Measurements from ENCODE around the gene EFHD2.
A peak's percentile ranks its signal among the peaks of the same experiment; 100 is the strongest.
"Not testable (repeated sequence)": the region's sequence is repeated elsewhere in the genome, so short reads cannot be mapped to it uniquely, and the experiment has no call there.

The EFHD2 gene

GRCh38 chr1:15433471-15433870, 23.8 kb downstream of the EFHD2 start:
- no peak for DNase-seq

DNA sequence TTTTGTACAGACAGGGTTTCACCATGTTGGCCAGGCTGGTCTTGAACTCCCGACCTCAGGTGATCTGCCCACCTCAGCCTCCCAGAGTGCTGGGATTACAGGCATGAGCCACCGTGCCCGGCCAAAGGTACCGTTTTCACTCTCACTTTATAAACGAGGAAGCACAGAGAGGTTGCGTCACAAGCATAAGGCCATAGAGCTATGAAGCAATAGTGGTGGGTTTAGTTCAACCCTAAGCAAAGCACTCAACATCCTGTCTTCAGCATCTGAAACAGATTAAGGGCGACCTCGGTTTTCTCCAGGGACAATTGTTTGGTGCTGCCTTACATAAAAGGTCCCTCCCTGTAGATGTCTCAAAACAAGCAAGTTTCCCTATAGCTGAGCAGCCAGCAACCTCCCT, 25.1 kb downstream of the EFHD2 start:
- not testable (repeated sequence) for DNase-seq

- DNase-seq = no peak
Observed at GRCh38 chr1:15435239-15436077, 25.8 kb downstream of the EFHD2 start.

DNA sequence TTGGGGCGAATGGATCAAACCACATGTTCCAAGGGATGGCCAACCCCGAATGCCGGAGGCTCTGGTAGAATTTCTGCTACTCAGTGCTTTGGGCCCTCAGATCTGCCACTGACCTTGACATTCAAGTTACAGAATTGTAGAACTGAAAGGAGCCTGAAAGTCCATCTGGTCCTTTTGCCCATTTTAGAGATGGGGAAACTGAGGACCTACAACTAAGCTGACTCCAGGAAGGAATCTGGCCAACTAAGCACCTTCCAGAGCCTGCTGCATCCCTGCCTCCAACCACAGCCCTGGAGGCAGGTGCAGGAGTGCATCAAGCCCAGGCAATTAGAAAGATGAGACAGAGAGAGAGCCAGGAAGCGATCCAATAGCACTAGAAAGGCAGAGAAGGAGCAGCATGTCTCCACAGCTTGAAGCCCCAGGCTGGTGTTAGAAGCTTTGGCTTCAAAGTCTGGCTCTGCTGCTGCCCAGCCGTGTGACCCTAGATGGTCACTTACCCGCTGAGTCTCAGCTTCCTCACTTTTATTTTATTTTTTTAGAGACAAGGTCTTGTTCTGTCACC, 27.3 kb downstream of the EFHD2 start:
- DNase-seq = no peak

DNA sequence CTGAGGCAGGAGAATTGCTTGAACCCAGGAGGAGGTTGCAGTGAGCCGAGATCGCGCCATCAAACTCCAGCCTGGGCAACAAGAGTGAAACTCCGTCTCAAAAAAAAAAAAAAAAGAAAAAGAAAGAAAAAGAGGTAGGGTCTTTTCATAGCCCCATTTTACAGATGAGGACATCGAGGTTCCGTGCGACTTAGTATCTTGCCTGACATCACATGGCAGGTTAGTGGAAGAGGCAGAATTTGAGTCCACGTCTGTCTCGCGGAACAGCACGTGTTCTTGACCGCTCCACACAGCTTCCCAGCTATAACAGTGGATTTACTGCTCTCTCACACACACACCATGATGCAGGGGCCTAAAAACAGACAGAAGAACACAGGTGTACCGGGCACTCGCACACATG, 29.6 kb downstream of the EFHD2 start:
- no peak for DNase-seq

- no peak for DNase-seq
Observed at GRCh38 chr1:15440357-15440756, 30.7 kb downstream of the EFHD2 start.

DNA sequence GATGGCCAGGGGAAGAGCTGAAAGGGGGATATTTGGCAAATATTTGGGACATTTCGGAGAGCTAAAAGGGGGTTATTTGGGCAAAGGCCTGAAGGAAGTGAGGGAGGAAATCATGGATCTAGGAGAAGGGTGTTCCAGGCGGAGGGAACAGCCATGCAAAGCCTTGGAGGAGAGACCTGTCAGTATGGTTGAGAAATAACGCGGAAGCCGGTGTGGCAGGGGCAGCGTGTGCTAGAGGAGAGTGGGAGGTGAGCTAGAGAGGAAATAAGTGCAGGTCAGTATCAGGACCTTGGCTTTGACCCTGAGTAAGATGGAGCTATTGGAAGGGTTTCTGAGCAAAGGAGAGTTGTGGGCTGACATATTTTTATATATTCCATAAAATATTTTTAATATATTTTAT, 31.6 kb downstream of the EFHD2 start:
- no peak for DNase-seq

DNA sequence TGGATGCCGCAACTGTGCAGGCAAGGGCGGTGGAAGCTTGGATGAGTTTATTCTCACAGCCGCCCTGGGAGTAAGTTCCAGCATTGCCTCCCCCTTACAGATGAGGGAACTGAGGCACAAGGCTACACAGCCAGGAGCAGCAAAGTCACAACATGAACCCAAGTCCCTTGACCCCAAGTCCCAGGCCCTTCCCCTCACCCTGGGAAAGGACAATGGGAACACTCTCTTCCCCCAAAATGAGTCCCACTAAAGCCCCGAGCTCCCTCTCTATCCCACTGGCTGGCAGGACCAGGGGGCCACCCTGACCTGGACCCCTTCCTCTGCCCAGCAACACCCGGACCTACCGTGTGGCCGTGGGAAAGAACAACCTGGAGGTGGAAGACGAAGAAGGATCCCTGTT, 32.4 kb downstream of the EFHD2 start:
- no peak for DNase-seq

GRCh38 chr1:15442759-15443158, 33.1 kb downstream of the EFHD2 start:
- no peak for DNase-seq

DNA sequence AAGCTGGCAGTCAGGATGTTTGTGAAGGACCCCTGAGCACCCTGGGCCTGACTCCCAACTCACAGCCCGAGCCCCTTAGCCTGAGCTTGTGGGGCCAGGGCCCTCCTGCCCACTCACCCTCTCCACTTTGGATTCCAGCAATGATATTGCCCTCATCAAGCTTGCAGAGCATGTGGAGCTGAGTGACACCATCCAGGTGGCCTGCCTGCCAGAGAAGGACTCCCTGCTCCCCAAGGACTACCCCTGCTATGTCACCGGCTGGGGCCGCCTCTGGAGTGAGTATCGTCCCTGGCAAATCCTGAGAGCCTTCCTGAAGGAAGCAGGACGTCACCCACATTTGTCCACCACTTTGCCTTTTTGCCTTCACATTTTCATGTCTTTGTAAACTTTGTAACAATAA, 33.6 kb downstream of the EFHD2 start:
- DNase-seq = no peak

DNA sequence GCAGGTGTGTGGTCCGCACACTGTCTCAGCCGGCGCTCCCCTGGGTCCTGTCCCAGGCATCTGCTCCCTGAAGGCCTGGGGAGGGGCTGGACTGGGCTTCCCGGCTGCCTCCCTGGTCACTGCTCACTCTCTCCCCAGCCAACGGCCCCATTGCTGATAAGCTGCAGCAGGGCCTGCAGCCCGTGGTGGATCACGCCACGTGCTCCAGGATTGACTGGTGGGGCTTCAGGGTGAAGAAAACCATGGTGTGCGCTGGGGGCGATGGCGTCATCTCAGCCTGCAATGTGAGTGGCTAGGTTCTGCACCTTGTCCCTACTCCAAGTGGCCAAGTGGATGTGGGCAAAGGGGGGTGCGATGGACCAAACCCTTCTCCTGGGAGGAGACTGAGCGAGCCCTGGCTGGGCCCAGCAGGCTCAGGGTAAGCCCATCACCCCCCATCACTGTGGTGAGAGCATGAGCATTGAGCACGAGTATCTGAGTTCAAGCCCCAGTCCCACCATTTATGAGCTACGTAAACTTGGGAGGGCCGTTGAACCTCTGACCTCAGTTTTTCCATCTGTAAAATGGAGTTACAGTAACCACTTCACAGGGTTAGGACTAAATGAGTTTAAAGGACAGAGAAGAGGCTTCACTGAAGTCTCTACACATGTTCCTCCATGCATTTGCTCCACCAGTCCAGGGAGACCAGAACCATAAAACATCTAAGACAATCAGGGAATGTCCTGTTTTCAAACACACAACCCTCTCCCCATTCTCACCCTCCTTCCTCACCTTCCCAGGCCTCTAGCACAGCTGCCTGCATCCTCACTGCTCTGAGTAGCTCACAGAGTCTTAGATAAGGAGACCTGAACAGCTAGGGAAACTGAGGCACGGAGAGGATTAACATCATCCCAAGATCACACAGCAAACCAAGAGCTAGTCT, 35.0 kb downstream of the EFHD2 start:
- no peak for DNase-seq

DNA sequence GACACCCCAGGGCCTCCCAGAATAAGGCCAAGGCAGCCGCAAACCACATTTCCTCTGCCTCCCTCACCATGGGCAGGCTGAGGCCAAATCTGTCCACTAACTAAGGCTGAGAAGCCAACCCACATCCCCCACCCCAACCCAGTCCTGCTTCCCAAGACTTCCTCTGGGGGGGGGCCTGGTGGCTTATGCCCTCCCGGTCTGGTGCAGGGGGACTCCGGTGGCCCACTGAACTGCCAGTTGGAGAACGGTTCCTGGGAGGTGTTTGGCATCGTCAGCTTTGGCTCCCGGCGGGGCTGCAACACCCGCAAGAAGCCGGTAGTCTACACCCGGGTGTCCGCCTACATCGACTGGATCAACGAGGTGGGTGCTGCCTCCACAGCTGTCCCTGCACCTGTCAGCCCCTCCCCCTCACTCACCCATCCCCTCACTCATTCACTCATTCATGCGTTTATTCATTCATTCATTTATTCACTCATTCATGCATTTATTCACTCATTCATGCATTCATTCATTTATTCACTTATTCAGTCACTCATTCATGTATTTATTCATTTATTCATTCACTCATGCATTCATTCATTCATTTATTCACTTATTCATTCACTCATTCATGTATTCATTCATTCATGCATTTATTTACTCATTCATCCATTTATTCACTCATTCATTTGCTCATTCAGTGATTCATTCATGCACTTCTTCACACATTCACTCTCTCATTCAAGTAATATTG, 35.9 kb downstream of the EFHD2 start:
- DNase-seq = peak; percentile 62

- no peak for DNase-seq
Observed at GRCh38 chr1:15446212-15446611, 36.5 kb downstream of the EFHD2 start.

- DNase-seq = no peak
Observed at GRCh38 chr1:15448877-15449462, 39.3 kb downstream of the EFHD2 start.

DNA sequence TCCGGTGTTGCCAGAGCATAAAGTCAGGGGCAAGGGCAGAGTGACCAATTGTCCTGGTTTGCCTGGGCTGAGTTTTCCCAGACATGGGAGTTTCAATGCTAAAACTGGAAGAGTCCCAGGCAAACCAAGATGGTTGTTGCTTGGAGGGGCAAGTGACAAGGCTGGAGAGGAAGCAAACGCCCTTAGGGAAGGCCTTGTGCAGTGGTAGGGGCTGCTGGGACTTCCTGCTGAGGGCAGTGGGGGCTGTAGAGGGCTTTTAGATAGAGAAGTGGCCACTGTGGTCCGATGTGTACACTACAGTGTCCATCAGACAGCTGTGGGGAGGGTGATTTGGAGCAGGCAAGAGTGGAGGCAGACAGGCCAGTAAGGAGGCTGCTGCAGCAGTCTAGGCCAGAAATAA, 39.9 kb downstream of the EFHD2 start:
- no peak for DNase-seq

- DNase-seq = no peak
Observed at GRCh38 chr1:15451014-15451722, 41.5 kb downstream of the EFHD2 start.

GRCh38 chr1:15452216-15452615, 42.5 kb downstream of the EFHD2 start:
- DNase-seq = no peak

DNA sequence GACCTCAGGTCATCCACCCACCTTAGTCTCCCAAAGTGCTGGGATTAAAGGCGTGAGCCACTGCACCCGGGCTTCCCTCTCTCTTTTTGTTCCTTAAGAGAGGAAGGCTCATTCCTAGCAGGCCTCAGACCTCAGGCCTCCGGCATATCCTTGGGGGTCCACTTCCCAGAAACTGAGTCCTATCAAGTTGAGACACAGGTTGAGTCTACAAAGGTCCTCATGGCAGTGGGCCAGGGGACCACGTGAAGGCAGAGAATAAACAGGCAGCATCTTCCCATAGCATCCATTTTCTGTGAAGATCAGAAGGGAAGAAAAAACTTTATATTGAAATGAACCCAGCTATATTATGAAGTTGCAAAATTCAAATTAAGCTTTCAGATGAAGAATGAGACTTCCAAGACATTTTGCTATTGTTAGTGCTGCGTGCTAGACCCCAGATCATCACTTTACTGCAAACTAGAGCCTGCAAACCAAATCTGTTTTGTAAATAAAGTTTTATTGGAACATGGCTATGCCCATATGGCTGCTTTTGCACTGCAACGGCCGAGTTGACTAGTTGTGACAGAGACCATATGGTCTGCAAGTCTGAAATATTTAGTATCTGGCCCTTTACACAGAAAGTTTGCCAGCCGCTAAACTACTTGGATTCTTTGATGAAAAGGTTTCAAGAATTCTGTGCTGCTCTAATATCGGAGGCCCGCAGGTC, 43.3 kb downstream of the EFHD2 start:
- DNase-seq = no peak

DNA sequence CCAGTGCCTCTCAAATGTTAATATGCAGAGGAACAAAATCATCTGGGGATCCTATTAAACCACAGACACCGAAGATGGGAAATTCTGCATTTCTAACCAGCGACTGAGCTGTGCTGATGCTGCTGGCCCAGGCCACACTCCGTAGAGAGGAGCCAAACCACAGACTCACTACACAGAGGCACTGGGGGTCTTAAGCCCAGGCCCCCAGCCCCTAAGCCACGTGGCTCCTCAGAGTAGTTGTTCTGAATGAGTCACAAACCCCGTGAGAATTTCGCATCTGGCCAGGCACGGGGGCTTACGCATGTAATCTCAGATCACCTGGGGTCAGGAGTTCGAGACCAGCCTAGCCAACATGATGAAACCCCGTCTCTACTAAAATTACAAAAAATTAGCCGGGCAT, 44.0 kb downstream of the EFHD2 start:
- no peak for DNase-seq

GRCh38 chr1:15454256-15454655, 44.6 kb downstream of the EFHD2 start:
- DNase-seq = no peak

DNA sequence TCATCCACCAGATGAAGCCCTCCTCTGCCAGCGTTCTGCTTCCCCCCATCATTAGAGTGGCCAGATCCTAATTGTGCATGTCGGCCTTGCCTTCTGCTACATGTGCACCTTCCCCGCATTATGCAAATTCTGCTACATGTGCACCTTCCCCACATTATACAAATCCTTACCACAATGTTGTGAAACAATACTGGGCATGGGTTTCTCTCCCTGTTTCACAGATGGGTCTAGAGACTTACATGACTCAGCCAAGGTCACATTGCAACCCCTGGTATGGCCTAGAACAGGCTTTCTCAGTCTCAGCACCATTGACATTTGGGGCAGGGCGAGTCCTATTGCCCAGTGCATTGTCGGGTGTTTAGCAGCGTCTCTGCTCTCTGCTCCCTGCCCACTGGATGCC, 45.8 kb downstream of the EFHD2 start:
- DNase-seq = no peak
